ES-I3 (cell line): ENCODE results near the gene SYNDIG1.

Experiments used
- H3K36me3 ChIP-seq: 2 replicates; pipeline ENCODE4 v1.6.1; 2013; ENCODE audit warnings: mild to moderate bottlenecking, low read length, control low read depth, moderate library complexity; ENCODE audit not compliant: insufficient read depth
- H3K4me1 ChIP-seq: 2 replicates; pipeline ENCODE4 v1.6.1; 2013; ENCODE audit warnings: mild to moderate bottlenecking, control low read depth, low read length; ENCODE audit not compliant: insufficient read depth
- H3K9ac ChIP-seq: 2 replicates; pipeline ENCODE4 v1.6.1; 2013; ENCODE audit warnings: low read depth, mild to moderate bottlenecking, low read length, moderate library complexity
- H3K9me3 ChIP-seq: 2 replicates; pipeline ENCODE4 v1.6.1; 2013; ENCODE audit warnings: mild to moderate bottlenecking, low read length, moderate library complexity; ENCODE audit not compliant: control insufficient read depth, insufficient read depth

The SYNDIG1 gene

GRCh38 chr20:24545168-24545567 lies 75.7 kb downstream of the SYNDIG1 start:
- Histone ChIP-seq H3K36me3 (no peaks in the 10 kb centered on the region), H3K9ac (no peak overlapping the region), H3K4me1 (no peaks in the 10 kb centered on the region)

GRCh38 chr20:24546232-24546892 lies 76.9 kb downstream of the SYNDIG1 start:
- Histone ChIP-seq H3K4me1 (no peaks in the 10 kb centered on the region), H3K9ac (no peak overlapping the region), H3K9me3 (no peaks in the 10 kb centered on the region), H3K36me3 (no peaks in the 10 kb centered on the region)

More at GRCh38 chr20:24545168-24545567, 75.7 kb downstream of the SYNDIG1 start:
- H3K9me3 ChIP-seq = no peaks in the 10 kb centered on the region

- Histone ChIP-seq H3K9ac (no peak overlapping the region), H3K9me3 (no peaks in the 10 kb centered on the region), H3K4me1 (no peaks in the 10 kb centered on the region), H3K36me3 (no peaks in the 10 kb centered on the region)
Observed at GRCh38 chr20:24547967-24548366, 78.5 kb downstream of the SYNDIG1 start.

- H3K9ac ChIP-seq = no peak overlapping the region
- H3K36me3 ChIP-seq = no peaks in the 10 kb centered on the region
- H3K9me3 ChIP-seq = peaks cover 12% of the 10 kb centered on the region
- H3K4me1 ChIP-seq = no peaks in the 10 kb centered on the region
Observed at GRCh38 chr20:24559114-24559732, 89.8 kb downstream of the SYNDIG1 start.

- H3K9ac ChIP-seq = no peak overlapping the region
- H3K36me3 ChIP-seq = no peaks in the 10 kb centered on the region
- H3K4me1 ChIP-seq = no peaks in the 10 kb centered on the region
- H3K9me3 ChIP-seq = peaks cover 12% of the 10 kb centered on the region
Observed at GRCh38 chr20:24560571-24561491, 91.4 kb downstream of the SYNDIG1 start.

- no peaks in the 10 kb centered on the region for H3K36me3 ChIP-seq
- no peak overlapping the region for H3K9ac ChIP-seq
- H3K4me1 ChIP-seq = no peaks in the 10 kb centered on the region
Observed at GRCh38 chr20:24565835-24566351, 96.5 kb downstream of the SYNDIG1 start.

GRCh38 chr20:24566656-24567055 lies 97.2 kb downstream of the SYNDIG1 start:
- Histone ChIP-seq H3K36me3 (no peaks in the 10 kb centered on the region), H3K4me1 (no peaks in the 10 kb centered on the region), H3K9ac (no peak overlapping the region), H3K9me3 (peaks cover 9% of the 10 kb centered on the region)

More at GRCh38 chr20:24565835-24566351, 96.5 kb downstream of the SYNDIG1 start:
- H3K9me3 ChIP-seq = peaks cover 9% of the 10 kb centered on the region

- H3K9me3 ChIP-seq = peaks cover 9% of the 10 kb centered on the region
- H3K36me3 ChIP-seq = no peaks in the 10 kb centered on the region
- no peak overlapping the region for H3K9ac ChIP-seq
- no peaks in the 10 kb centered on the region for H3K4me1 ChIP-seq
Observed at GRCh38 chr20:24567508-24567907, 98.1 kb downstream of the SYNDIG1 start.

GRCh38 chr20:24568842-24569241 lies 99.4 kb downstream of the SYNDIG1 start:
- Histone ChIP-seq H3K9me3 (0 out of 2 replicates have a peak, but pooled peaks cover under 1% of the 10 kb centered on the region), H3K4me1 (no peaks in the 10 kb centered on the region), H3K36me3 (no peaks in the 10 kb centered on the region), H3K9ac (no peak overlapping the region)

GRCh38 chr20:24571159-24571558 lies 101.7 kb downstream of the SYNDIG1 start:
- Histone ChIP-seq H3K9me3 (no peaks in the 10 kb centered on the region), H3K9ac (no peak overlapping the region), H3K4me1 (no peaks in the 10 kb centered on the region), H3K36me3 (no peaks in the 10 kb centered on the region)

- H3K4me1 ChIP-seq = no peaks in the 10 kb centered on the region
- no peaks in the 10 kb centered on the region for H3K9me3 ChIP-seq
- no peak overlapping the region for H3K9ac ChIP-seq
- H3K36me3 ChIP-seq = no peaks in the 10 kb centered on the region
Observed at GRCh38 chr20:24572140-24572539, 102.7 kb downstream of the SYNDIG1 start.

GRCh38 chr20:24572862-24573261 lies 103.4 kb downstream of the SYNDIG1 start:
- no peaks in the 10 kb centered on the region for H3K4me1 ChIP-seq
- no peak overlapping the region for H3K9ac ChIP-seq
- H3K9me3 ChIP-seq = no peaks in the 10 kb centered on the region
- H3K36me3 ChIP-seq = no peaks in the 10 kb centered on the region

- no peak overlapping the region for H3K9ac ChIP-seq
- H3K36me3 ChIP-seq = no peaks in the 10 kb centered on the region
- H3K4me1 ChIP-seq = no peaks in the 10 kb centered on the region
- no peaks in the 10 kb centered on the region for H3K9me3 ChIP-seq
Observed at GRCh38 chr20:24573557-24573956, 104.1 kb downstream of the SYNDIG1 start.

- Histone ChIP-seq H3K36me3 (no peaks in the 10 kb centered on the region), H3K9me3 (no peaks in the 10 kb centered on the region), H3K4me1 (no peaks in the 10 kb centered on the region), H3K9ac (no peak overlapping the region)
Observed at GRCh38 chr20:24574307-24574706, 104.9 kb downstream of the SYNDIG1 start.
